ENCODE measurements around the gene CXCR6.

The CXCR6 gene

DNA sequence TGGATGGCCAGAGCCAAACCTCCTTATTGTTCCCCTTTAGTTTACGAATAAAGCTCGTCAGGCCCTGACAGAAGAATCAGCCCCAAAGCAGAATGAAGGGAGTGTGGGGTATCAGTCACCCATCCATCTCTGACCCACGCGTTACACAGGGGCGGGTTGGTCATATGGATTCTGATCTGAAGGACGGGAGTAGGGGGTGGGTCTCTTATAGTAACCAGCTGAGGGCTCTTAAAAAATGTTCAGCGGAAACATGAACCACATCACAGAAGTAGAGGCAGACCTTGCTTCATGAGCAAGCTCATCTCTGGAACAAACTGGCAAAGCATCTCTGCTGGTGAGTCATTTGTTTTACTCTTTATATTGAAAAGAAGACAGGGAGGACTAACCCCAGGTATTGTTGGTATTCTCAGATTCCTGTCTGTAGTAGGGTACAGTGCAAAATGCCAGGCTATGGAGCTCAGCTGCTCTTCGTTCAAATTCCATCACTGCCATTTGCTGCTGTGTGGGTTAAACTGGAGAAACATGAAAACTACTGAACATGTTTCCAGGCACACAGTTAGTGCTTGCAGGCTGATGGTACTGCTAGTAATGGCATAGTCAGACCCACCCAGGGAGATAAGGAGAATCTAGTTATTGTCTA is at the start of gene CXCR6:
TSS of gene CXCR6 (plus strand) at position 258 of the 640 bp plus-strand sequence. CDS start 3,018 bp downstream, outside the sequence.
- no peak for DNase-seq

DNA sequence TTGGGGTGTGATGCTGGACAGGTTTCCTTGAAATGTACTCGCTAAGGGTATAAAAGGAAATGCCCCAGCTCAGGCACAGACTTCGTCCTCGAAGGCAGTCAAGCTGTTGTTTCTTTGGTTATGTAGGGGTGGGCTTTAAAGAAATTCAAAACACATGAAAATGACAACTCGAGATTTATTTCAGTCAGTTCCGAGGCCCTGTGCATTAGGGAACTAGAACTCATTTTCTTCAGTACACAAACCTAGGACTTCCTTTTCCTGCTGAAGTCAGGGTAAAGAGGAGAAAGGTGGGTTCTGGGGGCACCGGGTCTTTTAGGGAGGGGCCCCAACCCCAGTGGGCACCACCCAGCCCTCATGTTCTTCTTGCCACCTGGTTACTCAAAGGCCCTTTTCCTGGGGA is 49.2 kb upstream of the CXCR6 start:
- no peak for DNase-seq

DNA sequence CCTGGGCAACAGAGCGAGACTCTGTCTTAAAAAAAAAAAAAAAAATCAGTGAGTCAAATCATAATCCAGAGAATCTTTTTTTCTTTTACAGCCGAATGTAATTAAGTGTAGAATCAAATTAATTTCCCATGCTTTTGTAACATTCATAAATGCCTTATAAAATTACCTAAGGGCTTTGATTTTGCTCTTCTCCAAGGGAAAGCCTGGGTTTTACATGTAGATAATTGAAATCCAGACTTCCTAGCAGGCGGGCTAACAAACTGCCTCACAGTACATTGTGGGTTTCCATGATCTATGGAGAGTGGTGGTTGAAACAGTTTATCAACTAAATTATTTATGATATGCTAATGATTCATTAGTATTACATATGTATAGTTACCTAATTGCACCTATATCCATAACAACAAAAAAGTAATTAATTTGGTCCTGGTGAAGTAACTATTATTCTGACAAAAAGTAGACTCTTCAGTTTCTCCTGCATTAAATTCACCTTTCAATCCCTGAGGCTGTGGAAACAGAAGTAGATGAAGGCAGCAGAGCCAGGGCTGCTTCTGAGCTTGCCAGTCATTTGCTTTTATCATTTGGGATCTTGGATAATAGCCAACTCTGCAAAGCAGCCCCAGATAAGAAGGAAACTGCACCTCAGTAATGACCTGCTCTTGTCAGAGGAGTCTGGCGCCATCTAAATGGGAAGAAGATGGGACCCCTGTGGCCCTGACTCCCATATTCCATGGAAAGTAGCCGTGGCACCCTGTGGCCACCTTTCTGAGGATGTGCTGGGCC is 47.4 kb upstream of the CXCR6 start:
- DNase-seq = no peak

DNA sequence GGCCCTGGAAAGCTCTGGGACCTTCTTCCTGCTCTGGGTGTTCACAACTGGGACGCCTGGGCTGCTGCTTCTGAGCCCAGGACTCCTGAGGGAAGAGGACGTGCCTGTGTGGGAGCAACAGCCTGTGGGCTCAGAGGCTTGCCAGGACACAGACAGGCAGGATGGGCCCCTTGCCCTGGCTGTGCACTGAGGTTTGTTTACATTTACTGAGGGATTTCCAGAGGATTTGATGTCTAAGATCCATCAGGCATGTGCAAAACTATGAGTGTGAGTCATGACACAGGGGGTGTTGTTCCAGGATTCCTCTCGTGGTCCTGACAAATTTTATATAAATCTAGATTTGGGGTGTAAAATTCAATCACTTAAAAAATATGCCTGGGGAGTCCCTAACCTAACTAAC is 46.3 kb upstream of the CXCR6 start:
- DNase-seq = no peak

DNA sequence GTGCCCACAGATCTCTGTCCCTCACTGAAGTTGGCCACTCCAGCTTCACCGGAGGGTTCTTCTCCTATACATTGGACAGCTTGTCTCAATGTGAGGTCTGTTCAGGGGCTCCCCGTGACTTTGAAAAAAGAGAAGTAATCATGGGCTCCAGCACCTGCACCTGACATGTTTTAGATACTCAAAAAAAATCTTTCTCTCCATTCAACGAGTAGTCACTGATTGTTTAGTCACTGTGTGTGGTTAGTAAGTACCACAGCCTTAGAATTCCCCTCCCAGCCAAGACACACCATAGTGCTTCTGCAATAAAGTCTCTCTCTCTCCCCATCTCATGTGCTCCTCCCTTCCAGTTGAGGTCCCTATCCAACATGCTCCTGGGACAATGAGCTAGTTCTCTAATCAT is 38.3 kb upstream of the CXCR6 start:
- DNase-seq = no peak

DNA sequence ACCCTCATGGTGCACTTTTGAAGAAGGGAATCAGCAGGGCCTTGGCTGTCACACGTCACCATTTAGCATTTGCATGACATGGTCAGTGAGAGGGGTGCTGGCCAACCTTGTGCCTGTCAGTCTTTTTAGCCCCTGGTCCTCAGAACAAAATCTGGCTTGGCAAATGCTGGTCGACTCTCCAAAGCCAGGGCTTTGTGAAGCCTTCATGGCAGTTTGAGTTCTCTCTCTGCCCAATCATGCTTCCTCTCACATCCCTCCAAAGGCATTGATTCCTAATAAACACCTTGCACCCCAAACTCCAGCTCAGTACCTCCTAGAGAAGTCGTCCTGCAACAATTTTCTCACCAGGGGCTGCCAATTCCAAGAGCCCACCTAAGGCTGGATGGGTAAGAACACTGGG is 37.5 kb upstream of the CXCR6 start:
- no peak for DNase-seq

DNA sequence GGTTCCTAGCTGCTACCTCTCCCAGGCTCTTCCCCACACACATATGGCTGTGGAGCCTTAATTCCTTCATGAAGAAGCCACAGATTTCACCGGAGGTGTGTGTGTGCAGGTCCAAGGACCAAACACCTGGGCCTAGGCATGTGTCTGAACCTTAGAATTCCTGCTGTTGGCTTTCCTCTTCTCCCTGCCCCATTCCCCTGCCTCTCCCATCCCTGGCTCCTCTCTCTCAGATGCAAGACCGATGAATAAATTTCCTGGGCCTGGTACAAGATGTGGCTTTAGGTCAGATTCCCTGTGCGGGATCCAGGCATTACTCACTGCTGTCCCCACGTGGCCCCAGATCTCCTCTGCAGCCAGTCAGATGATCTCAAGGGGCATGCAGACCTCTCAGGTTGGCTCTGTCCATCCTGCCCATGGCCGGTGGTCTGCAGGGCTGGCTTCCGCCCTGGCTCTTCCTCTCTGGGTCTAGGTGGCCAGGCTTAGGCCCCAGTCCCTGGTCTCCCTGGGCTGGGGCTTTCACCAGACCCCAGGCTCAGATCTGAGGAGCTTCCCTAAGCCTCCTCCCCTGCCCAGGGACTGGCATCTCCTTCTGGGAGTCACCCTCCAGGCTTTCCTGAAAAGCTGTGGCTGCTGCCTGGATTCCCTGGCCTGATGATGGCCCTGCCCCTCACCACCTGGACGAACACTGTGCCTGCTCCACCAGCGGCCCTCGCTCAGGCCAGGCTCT is 36.4 kb upstream of the CXCR6 start:
- no peak for DNase-seq

DNA sequence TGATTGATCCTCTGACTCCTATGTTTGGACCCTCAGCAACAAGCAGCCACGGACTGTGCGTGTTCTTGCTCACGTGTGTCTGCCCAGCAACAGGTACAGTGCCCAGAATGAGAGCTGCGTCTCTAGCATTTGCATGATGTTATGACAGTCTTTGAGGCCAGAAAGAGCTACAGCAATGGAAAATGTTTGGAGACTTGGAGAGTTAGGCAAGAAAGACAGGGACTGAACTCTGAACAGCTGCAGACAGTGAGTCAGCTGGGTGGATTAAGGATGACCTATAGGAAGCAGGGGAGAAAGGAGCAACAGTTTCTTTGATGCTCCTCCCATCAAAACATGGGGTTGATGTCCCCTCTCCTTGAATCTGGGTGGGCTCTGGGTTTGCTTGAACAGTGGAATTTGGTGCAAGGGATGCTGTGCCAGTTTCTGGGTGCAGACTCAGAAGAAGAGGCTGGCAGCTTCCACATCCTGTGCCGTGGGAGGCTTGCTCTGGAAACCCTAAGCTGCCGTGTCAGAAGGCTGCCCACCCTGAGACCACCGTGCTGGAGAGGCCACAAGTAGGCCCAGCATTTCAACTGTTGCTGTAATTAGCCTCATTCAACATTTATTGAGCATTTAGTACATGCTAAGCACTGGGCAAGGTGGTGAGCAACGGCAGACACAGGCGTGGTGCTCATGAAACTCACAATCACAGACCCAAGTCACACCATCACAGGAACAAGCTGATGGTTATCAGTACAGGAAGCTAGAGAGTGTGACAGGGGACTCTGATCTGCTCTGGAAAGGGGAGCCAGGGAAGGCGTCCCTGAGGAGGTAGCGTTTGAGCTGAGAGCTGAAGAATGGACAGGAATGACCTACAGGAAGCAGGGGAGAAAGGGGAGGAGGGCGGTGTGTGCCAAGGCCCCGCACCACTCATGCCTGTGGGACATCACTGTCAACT is 35.2 kb upstream of the CXCR6 start:
- peak; percentile 13 for DNase-seq

DNA sequence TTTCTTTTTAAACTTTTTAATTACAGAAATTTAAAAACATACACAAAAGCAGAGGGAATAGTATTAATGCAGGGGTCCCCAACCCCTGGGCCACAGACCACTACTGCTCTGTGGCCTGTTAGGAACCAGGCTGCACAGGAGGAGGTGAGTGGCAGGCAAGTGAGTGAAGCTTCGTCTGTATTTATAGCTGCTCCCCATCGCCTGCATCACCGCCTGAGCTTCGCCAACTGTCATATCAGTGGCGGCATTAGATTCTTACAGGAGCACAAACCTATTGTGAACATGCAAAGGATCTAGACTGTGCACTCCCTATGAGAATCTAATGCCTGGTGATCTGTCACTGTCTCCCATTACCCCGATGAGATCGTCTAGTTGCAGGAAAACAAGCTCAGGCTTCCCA is 34.5 kb upstream of the CXCR6 start:
- no peak for DNase-seq

DNA sequence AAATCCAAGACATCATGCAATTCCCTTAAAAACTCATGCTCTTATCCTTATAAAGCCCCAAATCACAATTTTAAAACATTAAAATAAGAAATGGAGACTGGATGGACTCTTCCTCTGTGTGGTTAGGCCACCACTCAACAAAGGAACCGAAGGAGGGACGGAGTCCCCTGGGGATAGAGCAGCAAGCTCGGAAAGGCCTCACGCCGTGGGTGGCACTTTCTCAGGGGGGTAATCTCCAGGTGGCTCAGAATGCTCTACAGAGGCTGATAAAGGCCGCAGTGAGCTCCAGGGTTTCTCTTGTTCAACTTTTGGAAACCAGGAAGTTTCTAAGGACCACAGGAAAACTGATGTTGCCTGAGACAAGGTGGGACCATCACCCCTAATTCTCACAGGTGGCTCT is 33.7 kb upstream of the CXCR6 start:
- no peak for DNase-seq

DNA sequence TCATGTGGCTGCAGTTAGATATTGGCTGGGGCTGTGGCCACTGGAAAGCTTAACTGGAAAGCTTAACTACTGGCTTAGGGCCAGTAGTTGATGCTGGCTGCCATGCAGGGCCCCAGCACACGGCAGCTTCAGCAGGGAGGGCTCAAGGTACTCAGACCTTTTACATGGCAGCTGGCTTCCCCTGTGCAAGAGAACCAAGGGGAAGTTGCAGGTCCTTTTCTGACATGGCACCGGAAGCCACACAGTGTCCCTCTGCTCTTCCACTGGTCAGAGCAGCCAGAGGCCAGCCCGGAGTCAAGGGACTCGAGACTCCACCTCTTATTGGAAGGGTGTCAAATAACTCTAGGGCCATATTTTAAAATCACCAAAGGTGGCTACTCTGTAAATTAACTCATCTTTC is 32.4 kb upstream of the CXCR6 start:
- no peak for DNase-seq

DNA sequence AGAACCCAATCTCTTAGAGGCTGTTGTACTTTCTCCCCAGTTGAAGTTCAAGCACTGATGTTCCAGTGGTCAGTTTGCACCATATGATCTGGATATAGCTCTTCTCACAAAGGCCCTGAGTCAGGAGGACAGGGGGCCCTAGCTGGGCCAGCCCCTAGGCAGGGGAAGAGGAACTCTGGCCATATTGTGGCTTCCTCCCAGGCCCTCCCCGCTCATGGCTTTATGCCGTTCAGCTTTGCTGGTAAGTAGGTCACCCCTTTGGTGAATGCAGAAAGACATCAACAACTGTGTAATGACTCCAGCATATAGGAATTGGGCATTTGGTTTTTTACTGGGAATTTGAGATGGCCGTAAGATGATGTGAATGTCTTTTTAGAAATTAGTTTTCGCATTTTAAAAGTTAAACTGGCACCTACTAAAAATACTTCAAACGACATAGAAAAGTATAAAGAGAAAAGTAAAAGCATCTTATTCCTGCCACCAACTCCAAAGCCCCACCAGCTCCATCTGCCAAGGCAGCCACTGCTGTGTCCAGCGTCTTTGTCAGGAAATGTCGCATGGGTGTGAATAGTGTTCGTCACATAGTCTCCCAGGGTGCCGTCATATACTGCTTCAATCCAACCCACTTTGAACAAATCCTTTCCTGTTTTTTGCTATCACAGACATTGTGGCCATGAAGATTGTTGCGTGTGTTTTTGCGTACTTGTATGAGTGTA is 31.6 kb upstream of the CXCR6 start:
- DNase-seq = no peak

DNA sequence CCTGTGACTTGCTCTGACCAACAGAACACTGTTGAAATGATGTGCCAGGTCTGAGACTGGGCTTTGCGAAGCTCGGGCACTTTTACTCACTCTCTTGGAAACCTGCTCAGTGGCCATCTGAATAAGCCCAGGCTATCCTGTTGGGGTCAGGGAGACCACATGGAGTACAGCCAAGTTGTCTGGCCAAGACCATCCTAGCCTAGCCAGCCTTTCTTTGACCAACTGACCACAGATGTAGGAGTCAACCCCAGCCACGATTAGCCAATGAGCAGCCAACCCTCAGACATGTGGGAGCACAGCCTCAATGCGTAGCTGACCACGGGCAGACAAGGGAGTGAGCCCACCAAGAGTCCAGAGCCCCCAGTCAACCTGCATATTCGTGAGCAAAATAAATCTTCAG is 30.8 kb upstream of the CXCR6 start:
- no peak for DNase-seq

DNA sequence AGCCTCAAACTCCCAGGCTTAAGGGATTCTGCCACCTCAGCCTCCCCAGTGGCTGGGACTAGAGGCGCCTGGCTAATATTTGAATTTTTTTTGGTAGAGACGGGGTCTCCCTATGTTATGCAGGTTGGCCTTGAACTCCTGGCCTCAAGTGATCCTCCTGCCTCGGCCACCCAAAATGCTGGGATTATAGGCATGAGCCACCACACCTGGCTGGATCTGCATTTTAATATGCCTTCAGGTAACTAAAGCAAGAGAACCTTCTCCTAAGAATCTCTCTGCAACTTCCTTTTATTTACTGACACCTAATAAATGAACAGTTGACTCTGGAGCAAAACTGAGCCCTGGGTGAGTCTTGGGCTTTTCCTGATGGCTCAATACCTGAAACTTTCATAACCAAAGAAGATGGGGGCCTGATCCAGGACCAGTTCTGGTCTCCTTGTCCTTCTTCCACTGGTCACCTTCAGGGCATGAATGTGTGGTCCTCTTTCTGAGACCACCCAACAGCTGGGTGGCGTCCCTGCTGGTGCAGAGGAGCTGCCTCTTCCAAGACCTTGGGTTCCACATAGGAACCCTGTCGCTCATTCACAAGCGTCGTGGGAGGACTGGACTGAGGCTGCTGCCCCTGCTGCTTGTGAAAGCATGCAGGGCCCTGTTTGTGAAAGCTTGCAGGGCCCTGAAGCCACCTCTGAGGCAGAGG is 28.8 kb upstream of the CXCR6 start:
- no peak for DNase-seq

DNA sequence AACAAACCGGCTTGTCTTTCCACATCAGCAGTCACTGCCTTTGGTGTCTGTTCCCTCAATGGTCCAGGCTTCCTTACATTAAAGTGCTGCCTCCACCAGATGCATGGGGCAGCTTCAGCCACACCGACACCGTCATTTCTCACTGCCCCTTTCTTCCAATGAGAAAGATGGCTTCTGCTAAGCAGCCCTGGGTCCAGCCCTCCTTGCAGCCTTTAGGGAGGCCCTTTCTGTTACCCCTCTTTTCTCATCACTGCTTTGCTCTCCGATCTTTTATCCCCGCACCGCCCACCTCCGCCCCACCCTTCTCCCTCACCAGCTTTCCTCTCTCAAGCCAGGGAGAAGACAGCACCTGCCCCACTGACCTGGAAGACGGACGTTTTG is 28.2 kb upstream of the CXCR6 start:
- no peak for DNase-seq

DNA sequence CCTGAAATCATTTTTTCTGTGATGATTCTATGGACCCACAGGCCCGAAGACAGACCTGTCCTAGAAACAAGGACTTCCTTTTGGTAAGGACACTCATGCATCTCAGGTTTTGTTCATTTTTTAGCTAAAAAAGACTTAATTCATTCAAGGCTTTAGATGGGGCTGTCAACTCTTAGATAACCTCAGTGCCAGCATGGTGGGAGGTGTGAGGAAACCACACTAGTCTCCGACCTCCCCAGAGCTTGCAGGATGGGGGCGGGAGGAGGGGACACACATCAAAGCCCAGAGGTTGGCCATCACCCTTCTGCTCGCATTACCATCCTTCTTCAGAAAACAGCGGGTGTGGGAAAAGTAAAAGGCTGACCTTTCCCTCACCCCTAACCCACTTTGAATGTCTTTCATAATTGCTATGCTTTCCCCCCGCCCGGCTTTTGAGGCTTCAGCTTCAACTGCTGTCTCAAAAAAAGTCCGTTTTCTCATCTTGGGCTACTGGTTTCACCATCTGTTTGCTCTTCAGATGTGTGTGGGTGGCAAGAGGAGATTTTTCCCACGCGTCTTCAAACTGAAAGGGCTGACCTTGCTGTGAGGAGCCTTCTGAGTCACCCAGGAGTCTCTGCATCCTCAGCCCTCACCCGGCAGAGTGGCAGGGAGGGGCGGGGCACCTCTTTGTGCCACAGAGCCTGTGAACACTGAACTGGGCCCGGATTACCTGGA is 27.6 kb upstream of the CXCR6 start:
- peak; percentile 71 for DNase-seq

DNA sequence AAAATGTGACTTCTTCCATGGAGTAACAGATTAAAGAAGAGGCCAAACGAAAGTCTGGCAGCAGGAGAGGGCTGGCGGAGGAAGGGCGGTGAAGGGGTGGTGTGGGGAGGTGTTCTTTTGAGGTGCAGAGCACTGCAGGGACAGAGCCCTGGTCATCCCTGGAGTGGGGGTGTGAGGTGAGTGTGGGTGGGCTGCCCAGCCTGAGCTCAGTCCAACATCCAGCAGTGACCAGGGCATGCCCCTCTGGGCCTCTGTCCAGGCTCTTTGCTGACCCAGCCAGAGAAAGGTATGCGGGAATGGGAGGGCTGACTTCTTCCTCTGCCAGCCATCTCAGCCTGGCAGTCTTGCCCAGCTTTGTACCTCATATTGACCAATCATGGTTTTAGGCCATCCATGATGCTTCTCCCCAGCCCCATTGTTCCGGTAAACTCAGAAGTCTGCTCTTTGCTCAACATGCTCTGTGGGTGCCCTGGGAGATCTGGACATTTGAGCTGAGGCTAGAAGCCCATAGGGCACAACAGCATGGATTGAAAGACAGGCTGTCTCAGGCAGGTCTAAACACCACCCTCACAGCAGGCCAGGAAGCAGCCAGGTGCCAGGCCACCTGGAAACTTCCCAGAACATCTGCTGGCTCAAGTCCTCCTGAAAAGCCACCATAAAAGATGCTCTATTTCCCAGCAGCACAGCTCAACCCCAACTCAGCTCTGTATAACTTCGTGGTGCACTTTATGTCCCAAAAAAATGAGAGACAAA is 25.9 kb upstream of the CXCR6 start:
- DNase-seq = no peak

DNA sequence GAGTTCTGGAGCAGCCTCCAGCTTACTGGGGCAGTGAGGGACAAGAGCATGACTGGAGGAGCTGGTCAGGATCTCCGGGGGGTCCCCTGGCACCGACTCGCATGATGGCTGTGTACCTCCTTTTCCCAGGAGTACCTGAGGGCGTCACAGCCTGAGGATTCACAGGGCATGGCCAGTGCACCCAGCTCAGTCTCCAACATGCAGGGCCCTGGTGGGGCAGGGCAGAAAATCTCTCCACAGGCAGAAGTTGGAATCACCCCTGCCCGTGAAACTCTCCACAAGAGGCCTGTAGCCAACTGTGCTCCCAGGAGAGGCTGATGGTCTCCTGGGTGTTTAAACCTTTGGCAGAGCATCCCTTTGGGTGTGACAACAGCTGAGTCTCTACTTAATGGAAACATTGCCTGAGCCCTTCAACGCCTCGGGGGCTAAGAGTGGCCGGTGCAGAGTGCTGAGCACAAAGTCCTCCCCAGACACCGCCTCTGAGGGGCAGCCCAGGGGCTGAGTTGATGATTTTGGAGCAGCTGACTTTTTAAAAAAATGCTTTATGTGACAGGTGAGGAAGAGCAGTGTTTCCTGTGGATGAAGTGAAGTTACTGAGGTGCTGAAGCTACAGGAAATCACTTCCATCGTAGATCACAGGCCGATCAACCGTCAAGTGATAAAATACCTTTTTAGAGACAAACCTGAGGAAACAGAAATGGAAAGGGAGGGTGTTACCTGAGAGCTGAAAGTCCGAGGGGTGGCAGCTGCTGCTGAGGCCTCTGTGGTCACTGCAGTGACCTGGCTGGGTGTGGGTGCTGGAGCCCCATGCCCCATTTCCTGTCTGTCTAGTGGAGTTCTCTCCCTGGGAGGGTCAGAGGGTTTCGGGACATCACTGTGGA is 21.9 kb upstream of the CXCR6 start:
- DNase-seq = no peak

DNA sequence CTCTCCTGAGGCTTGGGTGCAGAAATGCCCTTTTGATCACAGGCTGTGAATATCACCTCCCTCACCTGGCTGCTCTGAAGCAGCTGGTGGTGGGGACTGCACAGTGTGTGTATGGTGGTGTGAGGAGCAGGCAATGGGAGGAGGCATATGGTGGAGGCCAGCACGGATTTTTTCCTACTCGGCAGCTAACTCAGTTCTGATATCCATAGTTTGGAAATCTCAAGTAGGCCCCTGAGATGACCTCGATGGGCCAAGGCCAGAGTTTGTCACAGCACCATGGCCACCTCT is 21.3 kb upstream of the CXCR6 start:
- no peak for DNase-seq
